ENCODE results near the gene TET3. TPM values are rescaled to one million over a fixed set of nuclear protein-coding genes. Genes with fewer than 3 reads are reported as not detected.

Gene TET3
- total RNA-seq, 4 donors from 2014 or later, result 52.8 to 54.8 (median 54.1) TPM

DNA sequence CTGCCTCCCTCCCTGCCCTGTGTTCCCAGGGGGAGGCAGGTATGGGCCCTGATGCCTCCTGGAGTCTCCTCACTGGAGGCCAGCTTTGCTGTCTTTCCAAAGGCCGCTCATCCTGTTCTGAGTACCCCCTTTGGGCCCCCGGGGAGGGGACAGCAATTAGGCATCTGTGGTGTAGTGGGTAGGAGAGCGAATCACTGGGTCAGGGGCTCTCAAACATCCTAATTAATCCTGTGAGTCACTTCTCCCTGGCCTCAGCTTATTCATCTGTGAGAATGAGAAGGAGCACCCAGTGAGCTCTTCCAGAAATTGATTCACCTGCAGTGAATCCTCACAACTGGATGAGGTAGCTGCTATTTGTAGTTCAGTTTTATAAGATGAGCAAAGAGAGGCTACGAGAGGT, 16.4 kb downstream of the TET3 start:
- no peak for DNase-seq (ENCODE audit: low spot score in 2 of 2)
- 75% methylated on average over 4 of the region's 4 CpGs for WGBS, 2 donors
- no peak overlapping the region for H3K4me3 ChIP-seq (ENCODE audit: low read depth, poor library complexity, severe bottlenecking)
- no peak for TF ChIP-seq POLR2A (IDR thresholded peaks at IDR 0.05)
- TF ChIP-seq, protein P1, sequence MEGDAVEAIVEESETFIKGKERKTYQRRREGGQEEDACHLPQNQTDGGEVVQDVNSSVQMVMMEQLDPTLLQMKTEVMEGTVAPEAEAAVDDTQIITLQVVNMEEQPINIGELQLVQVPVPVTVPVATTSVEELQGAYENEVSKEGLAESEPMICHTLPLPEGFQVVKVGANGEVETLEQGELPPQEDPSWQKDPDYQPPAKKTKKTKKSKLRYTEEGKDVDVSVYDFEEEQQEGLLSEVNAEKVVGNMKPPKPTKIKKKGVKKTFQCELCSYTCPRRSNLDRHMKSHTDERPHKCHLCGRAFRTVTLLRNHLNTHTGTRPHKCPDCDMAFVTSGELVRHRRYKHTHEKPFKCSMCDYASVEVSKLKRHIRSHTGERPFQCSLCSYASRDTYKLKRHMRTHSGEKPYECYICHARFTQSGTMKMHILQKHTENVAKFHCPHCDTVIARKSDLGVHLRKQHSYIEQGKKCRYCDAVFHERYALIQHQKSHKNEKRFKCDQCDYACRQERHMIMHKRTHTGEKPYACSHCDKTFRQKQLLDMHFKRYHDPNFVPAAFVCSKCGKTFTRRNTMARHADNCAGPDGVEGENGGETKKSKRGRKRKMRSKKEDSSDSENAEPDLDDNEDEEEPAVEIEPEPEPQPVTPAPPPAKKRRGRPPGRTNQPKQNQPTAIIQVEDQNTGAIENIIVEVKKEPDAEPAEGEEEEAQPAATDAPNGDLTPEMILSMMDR (IDR thresholded peaks at IDR 0.05), result no peak
- intact Hi-C loops (cut with DNase I; ENCODE audit: low total_unique reads), result no loop called here

- no peak for TF ChIP-seq POLR2A (IDR thresholded peaks at IDR 0.05)
- TF ChIP-seq, protein P1 (IDR thresholded peaks at IDR 0.05), result no peak
Observed at GRCh38 chr2:74001781-74002504, 17.2 kb downstream of the TET3 start.

DNA sequence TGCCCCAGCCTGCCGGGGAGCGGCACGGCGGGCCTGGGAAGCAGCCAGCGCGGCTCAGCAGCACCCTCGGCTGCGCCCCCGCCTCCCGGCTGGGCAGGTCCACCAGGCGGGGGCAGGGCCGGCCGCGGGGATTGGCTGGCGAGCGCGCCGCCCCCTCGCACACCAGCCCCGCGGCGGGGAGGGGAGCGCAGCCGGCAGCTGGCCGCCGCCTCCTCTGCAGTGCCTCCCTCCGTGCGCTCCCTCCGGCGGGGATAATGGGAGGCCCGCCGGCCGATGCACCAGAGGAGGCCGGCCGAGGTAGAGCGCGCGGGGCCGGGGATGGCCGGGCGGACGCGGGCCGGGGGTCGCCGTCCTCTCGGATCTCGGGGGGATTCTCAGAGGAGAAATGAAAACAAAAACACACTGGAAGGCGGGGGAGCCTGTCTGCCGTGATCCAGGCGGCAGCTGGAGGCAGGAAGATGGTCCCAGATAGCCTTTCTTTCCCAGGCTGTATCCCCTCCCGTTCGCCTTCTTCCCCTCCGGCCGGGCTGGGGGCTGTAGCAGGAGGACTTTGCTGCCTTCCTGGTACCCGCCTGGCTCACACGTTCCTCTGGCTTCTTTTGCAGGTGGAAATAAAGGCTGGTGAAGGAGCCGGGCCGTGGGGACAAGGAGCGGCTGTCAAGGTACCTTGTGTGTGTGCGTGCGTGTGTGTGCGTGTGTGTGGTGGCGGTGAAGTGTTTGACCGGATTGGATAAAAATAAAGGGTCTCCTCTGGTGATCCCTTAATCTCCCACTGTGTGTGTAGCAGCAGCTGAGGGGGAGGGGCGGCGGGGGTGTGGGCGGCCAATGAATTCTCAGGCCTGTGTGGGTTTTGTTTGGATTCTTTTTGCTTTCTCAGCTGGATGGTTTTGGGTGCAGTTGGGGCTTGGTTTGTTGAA, 18.1 kb downstream of the TET3 start:
- no peak overlapping the region for H3K4me3 ChIP-seq (ENCODE audit: low read depth, poor library complexity, severe bottlenecking)
- intact Hi-C loops (cut with DNase I; ENCODE audit: low total_unique reads), result no loop called here
- no peak for TF ChIP-seq POLR2A (IDR thresholded peaks at IDR 0.05)
- TF ChIP-seq, protein P1 (IDR thresholded peaks at IDR 0.05), result no peak
- peak; percentile 47 to 93 for DNase-seq (ENCODE audit: low spot score in 2 of 2)
- 4 to 5% methylated on average over 32 to 50 of the region's 68 CpGs for WGBS, 2 donors

More at GRCh38 chr2:74001781-74002504, 17.2 kb downstream of the TET3 start:
- intact Hi-C loops (cut with DNase I; ENCODE audit: low total_unique reads), result no loop called here
- no peak for DNase-seq (ENCODE audit: low spot score in 2 of 2)
- H3K4me3 ChIP-seq (ENCODE audit: low read depth, poor library complexity, severe bottlenecking), result no peak overlapping the region
- WGBS, 2 donors, result 18 to 20% methylated on average over 18 to 19 of the region's 24 CpGs

DNA sequence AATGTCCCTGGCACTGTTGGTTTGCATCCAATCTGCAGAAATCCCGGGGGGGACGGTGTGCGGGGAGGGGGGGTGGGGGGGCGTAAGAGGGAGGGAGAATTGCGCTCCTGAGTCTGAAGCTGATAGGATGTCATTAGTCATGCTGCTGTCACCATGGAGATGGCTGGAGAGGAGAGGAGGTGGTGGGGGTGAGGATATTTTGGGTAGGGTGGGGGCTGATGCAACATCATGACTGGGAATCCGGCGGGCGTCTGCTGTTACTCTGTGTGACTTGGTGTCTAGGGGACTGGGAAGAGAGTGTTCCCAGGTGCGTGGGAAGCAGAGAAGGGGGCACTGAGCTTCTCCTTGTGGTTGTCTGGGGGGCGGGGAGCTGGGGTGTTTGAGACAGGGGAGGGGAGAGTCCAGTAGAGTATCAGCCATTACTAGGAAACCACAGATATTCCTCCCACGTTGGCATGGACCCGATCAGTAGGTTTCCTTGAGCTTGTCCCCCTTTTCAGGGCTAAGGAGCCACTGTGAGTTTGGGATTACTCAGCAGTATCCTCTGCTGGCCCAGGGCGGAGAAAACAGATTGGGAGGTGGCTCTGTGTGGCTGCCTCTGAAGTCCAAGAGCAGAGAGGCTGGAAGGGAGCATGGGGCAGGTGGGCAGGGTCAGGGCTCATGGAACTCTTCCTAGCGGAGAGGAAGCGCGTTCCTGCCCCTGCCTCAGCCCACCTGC, 18.9 kb downstream of the TET3 start:
- intact Hi-C loops (cut with DNase I; ENCODE audit: low total_unique reads), result no loop called here

More for the DNA sequence above, 18.9 kb downstream of the TET3 start:
- TF ChIP-seq POLR2A (IDR thresholded peaks at IDR 0.05), result no peak
- TF ChIP-seq, protein P1 (IDR thresholded peaks at IDR 0.05), result no peak
- no peak overlapping the region for H3K4me3 ChIP-seq (ENCODE audit: low read depth, poor library complexity, severe bottlenecking)
- WGBS, 2 donors, result 50 to 57% methylated on average over 16 of the region's 16 CpGs
- DNase-seq (ENCODE audit: low spot score in 2 of 2), result no peak

All from lower leg skin (tissue), 4 donors.